ENCODE data around the gene CEP68.
"Not testable (repeated sequence)": the region's sequence is repeated elsewhere in the genome, so short reads cannot be mapped to it uniquely, and the experiment has no call there.

- TF ChIP-seq SUZ12 (IDR thresholded peaks at IDR 0.05; ENCODE audit: extremely low read depth, insufficient read depth, insufficient read length); ZNF274 (IDR thresholded peaks at IDR 0.05; ENCODE audit: low read depth, low read length); YY1 (IDR thresholded peaks at IDR 0.05; ENCODE audit: insufficient read depth, insufficient read length): not testable (repeated sequence)
Measured at GRCh38 chr2:65125457-65125856, 69.2 kb downstream of the CEP68 start.

All from NT2/D1 (cell line).